ENCODE results near the gene PDE4D.

PDE4D gene

DNA sequence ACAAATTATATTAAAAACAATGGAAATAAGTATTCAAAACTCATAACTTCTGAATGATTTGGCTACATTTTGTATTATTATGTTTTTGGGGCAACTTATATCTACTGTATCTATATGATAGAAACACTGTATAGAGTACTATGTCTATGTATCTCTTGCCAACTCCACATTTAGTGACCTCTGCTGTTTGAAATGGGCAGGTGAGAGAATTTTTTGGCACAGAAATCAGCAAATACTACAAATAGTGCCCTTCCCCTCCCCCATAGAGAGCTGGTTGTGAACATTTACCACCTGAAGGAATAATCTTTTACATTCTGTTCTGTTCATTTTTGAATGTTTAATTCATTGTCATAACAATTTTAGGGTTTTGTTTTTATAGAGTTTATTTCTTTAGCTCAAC lies 545.3 kb downstream of the PDE4D start:
- no peak for DNase-seq

DNA sequence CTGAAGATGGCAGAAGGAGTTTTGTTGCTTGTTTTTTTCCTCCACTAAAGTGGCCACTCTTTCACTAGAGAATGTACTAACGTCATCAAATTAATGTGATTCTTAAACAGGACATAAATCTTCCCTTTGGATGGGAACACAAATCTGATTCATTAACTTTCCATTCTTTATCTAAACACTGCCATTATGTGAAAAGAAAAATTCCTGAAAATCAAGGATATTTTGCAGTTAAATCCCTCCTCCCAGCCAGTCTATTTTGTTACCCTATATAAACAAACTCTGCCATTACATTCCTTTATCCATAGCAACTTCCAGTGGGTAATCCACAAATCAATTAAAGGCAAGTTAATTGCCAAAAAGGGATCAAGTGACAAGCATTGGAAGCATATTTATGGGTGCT lies 546.5 kb downstream of the PDE4D start:
- DNase-seq: no peak

DNA sequence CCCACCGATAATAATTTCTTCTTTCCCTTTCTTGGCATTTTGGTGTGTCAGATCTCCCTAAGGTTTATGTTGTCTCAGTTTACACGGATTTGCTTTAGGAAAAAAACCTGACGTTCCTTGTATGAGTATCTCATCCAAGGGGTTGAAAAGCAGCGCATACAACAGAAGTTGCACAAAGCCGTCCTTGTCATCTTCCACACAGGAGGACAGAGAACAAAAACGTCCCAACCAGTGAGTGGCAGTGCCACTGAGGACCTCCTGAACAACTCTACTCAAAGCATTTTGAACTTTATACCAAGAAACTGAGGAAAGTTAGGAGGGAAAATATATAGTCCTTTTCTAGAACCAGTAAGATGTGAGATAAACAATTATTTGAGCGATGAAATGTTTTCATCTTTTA lies 547.0 kb downstream of the PDE4D start:
- no peak for DNase-seq

DNA sequence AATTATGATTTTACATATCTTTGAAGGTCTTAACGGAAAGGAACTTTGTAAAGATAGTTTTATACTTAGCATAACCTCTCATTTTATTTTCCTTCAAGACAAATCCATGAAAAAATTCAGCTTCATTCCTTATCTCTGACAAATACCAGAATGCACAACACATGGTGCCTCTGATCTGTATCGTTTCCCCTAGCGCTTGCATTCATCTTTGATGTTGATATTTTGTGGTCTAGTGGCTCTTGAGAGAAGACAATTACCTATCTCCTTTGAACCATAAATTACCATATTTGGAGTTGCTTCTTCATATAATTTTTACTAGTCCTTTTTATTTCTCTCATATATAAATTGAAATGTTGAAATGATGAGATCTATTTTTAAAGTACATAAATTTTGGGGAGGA lies 551.3 kb downstream of the PDE4D start:
- DNase-seq: no peak

DNA sequence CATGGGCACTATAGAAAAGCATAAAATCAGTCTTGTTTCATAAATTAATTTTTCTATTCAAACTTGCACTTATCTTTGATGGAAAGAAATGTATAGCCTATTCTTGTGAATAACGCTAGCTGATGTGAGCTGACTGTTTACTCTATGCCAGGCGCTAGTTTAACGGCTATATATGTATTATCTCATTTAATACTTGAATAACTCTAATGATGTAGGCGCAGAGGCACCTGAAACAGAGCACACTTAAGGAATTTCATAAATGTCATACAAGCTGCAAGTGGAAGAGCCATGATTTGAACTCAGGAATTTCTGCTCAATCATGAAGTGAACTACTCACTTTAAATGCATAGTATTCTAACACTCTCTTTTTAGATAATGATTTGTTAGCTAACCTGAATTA lies 551.8 kb downstream of the PDE4D start:
- no peak for DNase-seq

DNA sequence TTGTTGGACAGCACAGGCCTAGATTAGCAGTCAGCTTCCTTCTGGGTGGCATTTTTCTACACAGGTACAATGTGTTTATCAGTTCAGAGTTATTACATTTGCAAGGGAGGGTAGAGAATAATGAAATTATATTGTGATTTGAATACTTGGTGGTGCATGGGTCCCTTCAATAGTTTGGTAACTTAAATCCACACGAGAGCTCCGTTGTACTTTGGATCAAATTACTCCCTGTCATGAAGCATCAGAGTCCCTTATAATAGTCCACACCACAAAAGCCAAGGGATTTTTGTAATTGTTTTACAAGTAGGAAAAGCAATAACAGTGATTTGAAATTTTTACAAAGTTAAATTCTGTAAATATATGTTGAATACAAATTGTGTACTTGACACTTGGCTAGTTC lies 552.4 kb downstream of the PDE4D start:
- DNase-seq: no peak

DNA sequence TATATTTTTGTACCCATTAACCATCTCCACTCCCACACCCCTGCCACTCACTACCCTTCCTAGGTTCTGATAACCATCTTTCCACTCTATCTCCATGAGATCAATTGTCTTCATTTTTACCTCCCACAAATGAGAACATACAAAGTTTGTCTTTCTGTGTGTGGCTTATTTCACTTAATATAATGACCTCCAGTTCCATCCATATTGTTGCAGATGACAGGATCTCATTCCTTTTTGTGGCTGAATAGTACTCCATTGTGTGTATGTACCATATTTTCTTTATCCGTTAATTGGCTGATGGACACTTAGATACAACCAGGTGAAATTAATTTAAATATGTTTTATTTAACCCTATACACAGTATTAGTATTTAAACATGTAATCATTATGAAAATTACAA lies 552.9 kb downstream of the PDE4D start:
- DNase-seq: no peak

DNA sequence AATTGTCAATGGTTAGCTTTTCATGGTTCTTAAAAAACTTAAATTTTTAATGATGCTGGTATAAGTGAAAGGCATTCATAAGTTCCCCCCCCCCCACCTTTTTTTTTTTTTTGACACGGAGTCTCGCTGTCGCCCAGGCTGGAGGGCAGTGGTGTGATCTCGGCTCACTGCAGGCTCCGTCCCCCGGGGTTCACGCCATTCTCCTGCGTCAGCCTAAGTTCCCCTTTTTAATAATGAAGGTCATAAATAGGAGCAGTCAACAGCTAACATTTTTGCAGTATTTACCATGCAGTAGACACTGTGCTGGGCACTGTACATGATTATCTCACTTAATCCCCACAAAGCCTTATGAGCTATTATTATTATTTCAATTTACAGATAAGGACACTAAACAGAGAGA lies 556.3 kb downstream of the PDE4D start:
- no peak for DNase-seq

DNA sequence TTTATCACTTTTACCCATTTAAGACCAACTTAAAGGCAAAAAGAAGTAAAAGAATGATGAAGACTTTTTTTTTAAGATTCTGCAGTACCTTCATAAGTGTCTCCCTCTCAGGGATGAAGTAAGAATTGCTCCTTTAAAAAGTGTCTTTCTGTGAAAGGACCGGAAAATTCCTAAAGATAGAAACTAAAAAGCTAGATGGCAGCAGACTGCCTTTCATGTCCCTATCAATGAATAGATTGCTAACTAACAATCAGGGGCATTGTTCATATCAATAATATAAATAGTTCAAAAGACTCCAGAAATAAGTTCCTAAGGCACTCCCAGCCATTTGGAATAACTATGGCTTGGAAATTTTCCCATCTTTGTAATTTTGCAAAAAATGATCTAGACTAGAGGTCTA lies 558.0 kb downstream of the PDE4D start:
- no peak for DNase-seq

DNA sequence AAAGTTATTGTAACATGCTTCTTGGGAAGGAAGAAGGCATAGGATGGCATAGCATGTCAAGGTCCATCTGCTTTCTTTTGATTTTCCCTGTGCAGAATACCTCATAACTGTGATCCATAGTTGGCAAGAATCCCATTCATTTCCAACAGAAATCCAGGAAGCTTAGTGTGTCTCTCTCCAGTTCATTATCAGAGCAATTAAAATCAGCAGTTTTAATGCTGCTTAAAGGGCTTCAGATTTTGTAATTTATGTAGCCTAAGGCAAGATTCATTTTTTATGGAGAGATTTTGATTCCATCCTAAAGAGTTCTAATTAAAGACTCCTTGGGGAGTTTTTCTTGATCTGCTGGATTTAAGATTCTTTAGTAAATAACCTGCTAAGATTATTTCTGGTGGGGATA lies 560.1 kb downstream of the PDE4D start:
- DNase-seq: no peak

DNA sequence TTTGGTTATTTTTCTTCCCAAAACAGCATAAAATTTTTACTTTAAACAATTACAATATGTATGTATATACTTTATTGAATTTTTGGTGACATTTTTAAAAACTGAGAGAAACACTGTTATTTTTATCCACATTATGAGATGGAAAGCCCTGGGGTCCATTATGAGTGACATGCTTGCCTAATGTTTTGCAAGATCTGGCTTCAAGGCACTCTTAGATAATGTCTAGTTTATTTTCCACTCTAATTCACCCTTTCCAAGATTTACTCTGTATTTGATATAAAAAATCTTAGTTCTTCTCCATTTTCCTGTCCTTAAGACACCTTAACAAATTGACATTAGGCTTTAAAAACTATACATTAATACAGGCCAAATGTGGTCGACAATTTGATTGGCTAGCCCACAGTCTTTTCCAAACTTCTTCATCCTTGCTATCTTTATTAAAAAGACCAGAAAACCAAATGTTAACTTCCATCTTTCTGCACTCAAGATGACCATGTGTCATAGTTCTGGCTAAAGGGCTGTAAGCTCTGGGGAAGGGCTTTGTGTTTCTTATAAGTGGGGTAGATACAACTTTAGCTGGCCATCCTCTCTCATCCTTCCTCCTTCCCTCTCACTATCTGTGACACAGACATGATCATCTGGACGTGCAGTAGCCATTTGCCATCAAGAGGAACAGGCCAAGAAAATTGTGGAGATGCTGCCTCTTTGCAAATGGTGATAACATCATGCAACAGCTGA lies 561.1 kb downstream of the PDE4D start:
- no peak for DNase-seq

DNA sequence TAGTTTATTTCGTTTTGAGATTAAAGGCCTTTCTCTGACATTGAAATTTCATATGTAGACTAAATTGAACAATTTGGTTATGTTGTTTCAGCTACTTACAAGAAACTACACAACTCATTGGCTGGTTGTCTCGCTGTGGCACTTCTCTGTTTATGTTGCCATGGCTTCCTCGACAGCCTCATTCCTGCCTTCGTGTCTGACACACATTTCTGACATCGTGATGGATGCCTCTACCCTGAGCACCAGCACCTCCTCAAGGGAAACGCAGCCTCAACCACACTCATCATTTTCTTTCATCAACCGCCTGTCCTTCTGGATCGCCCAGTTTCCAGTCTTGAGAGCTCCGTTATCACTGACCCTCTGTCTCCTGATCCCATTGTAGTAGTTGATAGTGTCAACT lies 562.8 kb downstream of the PDE4D start:
- DNase-seq: no peak

DNA sequence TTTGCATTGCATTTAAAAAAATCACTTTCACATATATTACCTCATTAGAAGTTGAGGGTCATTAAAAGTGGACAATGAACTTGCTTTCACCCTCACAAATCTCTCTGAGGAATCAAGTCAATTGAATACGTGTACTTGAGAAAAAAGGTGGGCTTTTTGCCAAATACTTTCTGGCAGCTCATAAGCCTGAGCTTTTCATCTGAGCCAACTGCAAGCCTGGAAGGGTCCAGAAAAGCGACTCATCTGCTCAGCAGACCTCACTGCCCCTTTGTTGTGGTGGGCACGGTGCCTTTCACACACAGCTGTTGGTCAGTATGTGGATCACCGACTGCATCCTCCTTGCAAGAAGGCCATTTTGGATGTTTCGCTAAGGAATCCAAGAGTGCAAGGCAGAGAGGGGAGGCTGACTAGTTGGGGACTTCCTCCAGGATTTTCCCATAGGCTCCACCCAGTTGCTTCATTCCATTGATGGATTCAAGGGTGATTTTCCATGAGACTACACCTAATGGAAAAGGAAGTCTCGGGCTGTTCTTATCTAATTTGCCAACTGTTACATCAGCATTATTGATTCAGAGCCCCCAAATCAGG lies 564.7 kb downstream of the PDE4D start:
- DNase-seq: no peak

DNA sequence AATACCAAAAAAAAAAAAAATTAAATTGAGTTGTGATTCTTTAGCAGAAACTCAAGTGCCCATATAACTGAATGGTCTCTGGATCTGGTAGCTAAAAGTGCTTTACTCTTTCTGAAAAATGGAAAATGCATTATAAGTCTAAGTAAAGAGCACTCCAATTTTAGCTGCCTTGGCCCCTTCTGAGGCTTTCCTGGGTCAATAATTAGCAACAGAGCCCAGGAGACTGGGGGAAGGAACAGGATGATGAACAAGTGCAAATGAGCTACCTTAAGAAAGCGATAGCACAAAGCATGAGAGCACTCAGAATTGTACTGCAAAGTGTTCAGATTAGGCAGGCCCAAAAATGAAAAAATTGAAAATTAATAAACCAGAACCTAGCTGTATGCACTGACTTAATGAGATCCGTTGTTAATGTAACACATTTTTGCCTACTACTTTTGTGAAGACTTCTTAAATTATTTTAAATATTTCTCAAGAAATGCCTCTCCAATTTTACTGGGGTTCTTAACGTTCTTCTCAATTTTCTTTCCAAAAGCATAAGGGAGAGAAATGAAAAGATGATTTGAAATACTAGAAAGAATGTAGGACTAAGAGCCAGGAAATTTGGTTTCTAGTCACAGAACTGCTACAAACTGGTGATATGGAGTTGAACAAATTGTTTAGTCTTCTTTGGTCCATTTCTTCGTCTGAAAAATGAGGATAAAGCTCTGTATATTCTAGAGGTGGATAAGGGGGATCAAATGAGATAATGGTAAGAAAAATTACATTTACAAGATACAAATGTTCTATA lies 566.1 kb downstream of the PDE4D start:
- no peak for DNase-seq

DNA sequence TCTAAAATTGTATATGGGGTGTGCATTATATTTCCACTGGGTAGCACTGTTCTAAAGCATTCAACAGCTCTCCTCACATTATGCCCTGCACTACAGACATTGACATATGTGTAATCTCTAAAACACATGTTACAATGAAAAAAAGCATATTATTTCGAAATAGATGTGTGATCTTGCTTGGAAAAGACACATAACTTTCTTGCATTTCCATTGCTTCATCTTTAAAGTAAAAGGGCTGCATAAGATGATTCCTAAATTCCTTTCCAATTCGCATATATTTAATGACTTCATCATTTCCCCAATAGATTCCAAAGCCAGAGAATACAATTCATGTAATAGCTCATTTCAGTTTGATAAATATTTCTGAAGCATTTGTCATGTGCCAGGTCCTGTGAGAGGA lies 566.9 kb downstream of the PDE4D start:
- DNase-seq: no peak

DNA sequence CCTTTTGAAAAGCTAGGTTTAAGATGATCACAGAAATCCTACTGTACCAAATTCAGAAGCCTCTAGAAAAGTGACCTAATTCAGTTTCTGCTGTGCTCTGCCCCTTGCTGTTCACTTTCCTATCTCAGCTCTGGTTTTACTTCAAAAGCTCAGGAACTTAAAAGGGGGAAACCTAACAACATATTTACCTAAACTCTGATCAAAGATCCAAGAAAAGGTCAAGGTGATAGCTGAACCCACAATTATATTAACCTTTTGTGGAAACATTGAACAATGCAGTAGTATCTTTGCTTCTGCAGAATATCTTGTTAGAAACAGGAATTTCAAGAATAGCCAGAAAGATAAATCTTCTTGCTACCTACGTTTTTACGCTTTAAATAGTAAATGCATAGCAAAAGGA lies 568.5 kb downstream of the PDE4D start:
- DNase-seq: no peak

DNA sequence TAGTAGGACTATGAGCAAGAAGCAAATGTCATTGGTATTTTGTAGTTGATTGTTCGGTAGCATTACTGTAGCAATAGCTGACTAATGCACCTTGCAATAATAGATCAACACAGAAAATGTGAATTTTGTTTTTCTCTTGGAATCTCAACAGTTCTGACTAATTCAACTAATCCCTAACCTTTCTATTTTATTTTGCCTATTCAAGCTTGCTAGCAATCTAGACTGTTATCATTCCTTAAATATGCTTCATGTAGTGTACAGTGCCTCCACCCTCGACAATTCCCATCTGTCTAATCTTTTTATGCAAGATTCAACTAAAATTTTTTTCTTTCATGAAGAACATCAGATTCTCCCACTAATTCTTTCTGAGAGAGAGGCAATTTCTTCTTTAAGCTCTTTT lies 570.6 kb downstream of the PDE4D start:
- no peak for DNase-seq

DNA sequence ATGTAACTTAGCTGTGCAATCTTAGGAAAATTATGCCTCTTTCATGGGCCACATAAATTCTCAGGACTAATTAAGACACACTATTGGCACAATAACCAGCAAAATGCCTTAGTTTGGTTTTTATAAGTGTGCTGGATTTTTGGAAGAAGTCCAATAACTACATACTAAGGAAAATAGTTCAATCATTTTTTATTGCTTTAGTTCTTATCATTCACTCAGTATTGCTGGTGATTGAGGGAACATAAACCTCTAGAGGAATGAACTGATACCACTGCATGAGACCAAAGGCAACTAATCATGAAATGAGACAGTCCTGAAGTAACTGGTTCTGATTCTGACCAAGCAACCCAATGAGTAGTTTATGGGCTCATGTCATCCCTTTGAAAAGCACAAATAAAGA lies 571.5 kb downstream of the PDE4D start:
- no peak for DNase-seq

DNA sequence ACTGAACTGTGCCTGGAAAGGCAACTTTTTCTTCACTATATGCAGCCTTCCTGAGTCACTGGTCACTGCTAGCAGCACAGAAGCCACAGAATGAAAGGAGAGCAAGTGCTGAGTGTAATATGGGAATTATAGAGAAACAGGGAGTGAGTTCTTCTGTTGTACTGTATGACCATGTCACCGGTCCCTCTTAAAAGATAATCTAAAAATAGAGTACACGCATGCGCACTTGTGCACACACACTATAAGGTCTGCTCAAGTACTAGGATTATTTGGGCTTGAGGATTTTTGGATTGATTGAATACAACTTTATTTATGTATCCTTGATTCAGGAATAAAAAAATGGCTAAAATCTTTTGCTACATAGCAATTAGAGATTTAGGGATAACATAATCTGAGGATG lies 571.9 kb downstream of the PDE4D start:
- no peak for DNase-seq

DNA sequence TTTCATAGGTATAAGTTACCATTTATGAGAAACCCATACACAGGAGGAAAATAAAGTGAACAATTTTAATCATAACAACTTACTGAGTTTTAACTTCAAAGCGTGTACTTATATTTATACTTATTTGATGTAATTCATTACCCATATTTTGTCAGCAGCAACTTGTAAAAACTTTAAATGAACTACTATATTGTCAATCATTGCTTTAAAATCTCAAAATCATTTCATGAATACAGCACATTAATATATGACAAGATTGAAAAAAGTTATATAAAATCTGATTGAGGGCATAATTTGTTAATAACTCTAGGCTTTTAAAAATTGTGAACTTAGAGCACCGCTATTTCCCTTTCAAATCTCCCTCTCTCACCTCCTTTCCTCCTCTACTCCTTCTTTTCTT lies 573.1 kb downstream of the PDE4D start:
- no peak for DNase-seq

DNA sequence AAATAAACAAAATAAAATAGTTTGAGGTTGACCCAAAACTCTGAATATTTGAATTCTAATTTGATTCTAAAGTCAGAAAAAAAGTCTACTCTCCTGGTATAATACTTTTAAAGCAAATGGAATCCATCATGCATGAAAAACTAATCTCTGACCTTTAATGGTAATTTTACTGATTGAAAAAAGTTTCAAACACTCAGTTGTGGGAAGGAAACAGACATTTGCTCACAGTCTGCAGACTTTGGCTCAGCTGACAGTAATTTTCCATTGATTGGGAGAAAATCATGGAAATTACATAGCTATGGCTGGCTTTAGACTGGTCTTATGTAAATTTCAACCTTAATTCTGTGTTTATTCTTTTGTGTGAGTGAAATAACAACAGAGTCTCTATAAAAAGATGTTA lies 574.3 kb downstream of the PDE4D start:
- DNase-seq: no peak

DNA sequence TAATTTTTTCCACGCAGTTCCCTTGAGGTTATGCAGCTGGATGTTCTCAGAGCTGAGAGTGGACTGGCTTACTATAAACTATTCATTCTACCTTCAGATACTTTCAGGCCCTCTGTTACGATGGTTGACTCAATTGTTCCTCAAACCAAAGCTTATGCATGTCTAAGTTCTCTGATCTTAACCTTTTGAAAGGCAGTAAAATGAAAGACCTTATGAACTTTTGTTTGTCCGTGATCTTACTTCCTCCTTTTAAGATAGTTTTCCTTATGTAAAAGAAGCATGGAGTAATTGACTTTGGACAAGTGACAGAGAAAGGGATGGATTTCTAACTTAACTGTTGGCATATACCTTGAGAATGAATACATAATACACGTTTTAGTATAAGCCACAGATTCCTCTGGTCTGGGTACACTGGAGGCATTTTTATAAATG lies 575.7 kb downstream of the PDE4D start:
- no peak for DNase-seq

DNA sequence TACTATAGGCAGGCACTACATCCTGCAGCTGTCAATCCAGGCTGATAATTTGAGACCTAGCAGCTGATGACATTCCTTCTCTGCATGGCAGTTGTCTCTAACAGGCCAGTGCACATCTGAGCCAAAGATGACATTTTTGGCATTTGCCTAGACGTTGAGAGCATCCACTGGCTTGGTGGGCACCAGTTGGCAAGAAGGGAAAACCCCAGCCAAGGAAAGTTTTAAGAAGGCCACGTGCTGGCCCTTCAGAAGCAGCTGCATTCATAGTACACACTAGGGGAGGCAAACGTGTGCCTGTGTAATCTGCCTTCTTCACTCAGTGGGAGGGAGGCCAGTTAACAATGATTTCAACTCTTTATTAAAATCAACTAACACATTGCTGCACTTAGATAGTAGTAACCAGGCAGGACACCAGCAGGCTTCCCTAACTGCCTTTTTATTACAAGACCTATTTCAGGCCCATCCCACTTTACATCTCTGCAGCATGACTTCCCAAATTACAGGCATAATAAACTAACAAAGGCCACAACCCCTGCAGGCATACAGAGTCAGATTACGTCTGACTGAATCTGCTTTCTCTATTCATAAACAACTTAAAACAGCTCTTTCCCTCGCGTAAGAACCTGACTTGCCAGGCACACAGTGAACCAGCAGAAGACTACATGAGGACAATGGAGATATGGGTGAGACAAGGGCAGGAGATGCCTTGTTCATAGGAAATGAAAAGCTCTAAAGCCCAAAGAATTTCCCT lies 576.3 kb downstream of the PDE4D start:
- no peak for DNase-seq

DNA sequence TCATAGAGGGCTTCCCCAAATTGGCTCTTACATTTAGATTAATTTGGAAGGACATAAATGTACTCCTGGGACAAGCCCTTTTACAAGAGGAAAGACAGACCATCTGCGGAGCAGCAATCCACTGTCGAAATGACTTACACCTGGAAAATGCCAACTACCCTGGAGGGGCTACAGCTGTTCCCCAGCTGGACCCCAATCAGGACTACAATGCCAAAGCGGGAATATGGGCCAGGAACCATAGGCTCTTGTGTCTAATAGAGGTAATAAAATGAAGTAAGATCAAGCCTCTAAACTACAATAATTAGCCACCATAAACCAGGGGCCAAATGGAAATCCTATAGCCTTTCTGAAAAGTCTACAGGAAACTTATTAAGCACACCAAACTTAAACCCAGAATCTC lies 581.3 kb downstream of the PDE4D start:
- DNase-seq: no peak
